ENCODE results near the gene THSD4. TPM values are rescaled to one million over a fixed set of nuclear protein-coding genes. Genes with fewer than 3 reads are reported as not detected.

The THSD4 gene
- total RNA-seq, 4 donors from 2014 or later: 16.6 to 25.3 (median 24.1) TPM

DNA sequence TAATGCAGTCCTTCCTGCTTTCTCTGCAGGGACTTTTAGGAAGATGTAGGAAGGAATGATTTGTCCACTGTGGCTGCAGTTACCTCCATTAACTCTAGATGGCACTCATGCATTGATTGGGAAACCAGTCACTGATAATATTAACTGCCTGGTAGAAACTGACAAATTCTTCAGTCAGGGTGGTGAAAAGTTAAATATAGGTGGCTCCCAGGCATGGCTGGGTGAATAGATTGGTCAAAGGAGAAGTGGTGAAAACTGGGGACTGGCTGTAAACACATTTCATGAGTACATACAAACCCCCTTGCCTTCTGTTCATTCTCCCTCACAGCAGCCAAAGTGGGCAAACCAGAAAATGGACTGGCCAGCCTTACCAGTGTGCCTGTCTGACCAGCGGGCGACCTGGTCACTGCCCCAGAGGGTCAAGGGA is 333.4 kb downstream of the THSD4 start:
- H3K36me3 ChIP-seq: no peaks in the 10 kb centered on the region
- TF ChIP-seq CTCF (IDR thresholded peaks at IDR 0.05): peak; percentile 81 to 87
- TF ChIP-seq POLR2A (IDR thresholded peaks at IDR 0.05): no peak
- TF ChIP-seq POLR2AphosphoS5 (IDR thresholded peaks at IDR 0.05): no peak
- no peak overlapping the region for H3K27ac ChIP-seq
- no peak overlapping the region for H3K4me3 ChIP-seq
- H3K9me3 ChIP-seq: no peaks in the 10 kb centered on the region
- DNase-seq (ENCODE audit: low spot score in 2 of 2): no peak
- 81% methylated on average over 2 of the region's 2 CpGs for WGBS
- H3K4me1 ChIP-seq: peaks cover 27% of the 10 kb centered on the region
- no peaks in the 10 kb centered on the region for H3K27me3 ChIP-seq

GRCh38 chr15:71449363-71449762 is 334.1 kb downstream of the THSD4 start:
- no peak for DNase-seq (ENCODE audit: low spot score in 2 of 2)

DNA sequence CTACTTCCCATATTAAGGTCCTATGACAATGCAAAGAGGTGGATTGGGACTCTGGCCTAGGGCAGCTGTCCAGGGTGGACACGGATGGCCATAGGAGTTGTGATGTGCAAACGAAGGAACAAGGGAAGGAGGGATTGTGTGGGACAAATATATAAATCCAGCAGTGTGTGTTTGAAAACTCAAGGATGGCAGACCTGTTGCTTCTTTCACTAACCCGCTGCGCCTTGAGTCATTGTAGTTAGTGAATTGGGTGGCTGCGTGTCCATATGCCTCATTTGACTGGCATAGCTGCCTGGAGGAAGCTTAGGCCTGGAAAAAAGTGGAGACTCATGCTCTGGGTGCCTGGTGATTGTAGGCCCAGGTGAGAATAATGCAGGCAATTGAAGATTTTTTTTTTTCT is 334.7 kb downstream of the THSD4 start:
- Histone ChIP-seq H3K4me1 (peaks cover 26% of the 10 kb centered on the region), H3K27ac (no peak overlapping the region), H3K9me3 (no peaks in the 10 kb centered on the region), H3K36me3 (no peaks in the 10 kb centered on the region), H3K27me3 (no peaks in the 10 kb centered on the region), H3K4me3 (no peak overlapping the region)
- TF ChIP-seq POLR2AphosphoS5 (IDR thresholded peaks at IDR 0.05) (no peak), POLR2A (IDR thresholded peaks at IDR 0.05) (no peak), EP300 (IDR thresholded peaks at IDR 0.05) (no peak), CTCF (IDR thresholded peaks at IDR 0.05) (no peak)
- no peak for DNase-seq (ENCODE audit: low spot score in 2 of 2)
- 72% methylated on average over 5 of the region's 5 CpGs for WGBS

More at GRCh38 chr15:71449363-71449762, 334.1 kb downstream of the THSD4 start:
- H3K27ac ChIP-seq: no peak overlapping the region
- 75% methylated on average over 3 of the region's 3 CpGs for WGBS
- H3K4me3 ChIP-seq: no peak overlapping the region
- no peaks in the 10 kb centered on the region for H3K36me3 ChIP-seq
- peaks cover 26% of the 10 kb centered on the region for H3K4me1 ChIP-seq
- no peak for TF ChIP-seq EP300 (IDR thresholded peaks at IDR 0.05)
- TF ChIP-seq CTCF (IDR thresholded peaks at IDR 0.05): no peak
- TF ChIP-seq POLR2A (IDR thresholded peaks at IDR 0.05): no peak
- no peak for TF ChIP-seq POLR2AphosphoS5 (IDR thresholded peaks at IDR 0.05)
- H3K9me3 ChIP-seq: no peaks in the 10 kb centered on the region
- no peaks in the 10 kb centered on the region for H3K27me3 ChIP-seq

- H3K9me3 ChIP-seq: no peaks in the 10 kb centered on the region
- H3K27me3 ChIP-seq: no peaks in the 10 kb centered on the region
- TF ChIP-seq POLR2A (IDR thresholded peaks at IDR 0.05) (no peak), EP300 (IDR thresholded peaks at IDR 0.05) (no peak), CTCF (IDR thresholded peaks at IDR 0.05) (no peak), POLR2AphosphoS5 (IDR thresholded peaks at IDR 0.05) (no peak)
- no peaks in the 10 kb centered on the region for H3K36me3 ChIP-seq
- DNase-seq (ENCODE audit: low spot score in 2 of 2): no peak
- no peak overlapping the region for H3K4me3 ChIP-seq
- 87% methylated on average over 4 of the region's 4 CpGs for WGBS
- H3K27ac ChIP-seq: no peak overlapping the region
- peaks cover 26% of the 10 kb centered on the region for H3K4me1 ChIP-seq
Measured at GRCh38 chr15:71451130-71451529, 335.9 kb downstream of the THSD4 start.

- Histone ChIP-seq H3K9me3 (no peaks in the 10 kb centered on the region), H3K4me1 (peaks cover 12% of the 10 kb centered on the region), H3K27ac (no peak overlapping the region), H3K27me3 (no peaks in the 10 kb centered on the region), H3K4me3 (no peak overlapping the region), H3K36me3 (no peaks in the 10 kb centered on the region)
- WGBS: 93% methylated on average over 2 of the region's 3 CpGs
- DNase-seq (ENCODE audit: low spot score in 2 of 2): no peak
- TF ChIP-seq POLR2AphosphoS5 (IDR thresholded peaks at IDR 0.05) (no peak), CTCF (IDR thresholded peaks at IDR 0.05) (no peak), EP300 (IDR thresholded peaks at IDR 0.05) (no peak), POLR2A (IDR thresholded peaks at IDR 0.05) (no peak)
Measured at GRCh38 chr15:71452893-71453292, 337.6 kb downstream of the THSD4 start.

All from suprapubic skin (tissue), 4 donors.